NCI-H2029 (cell line): ENCODE results near the gene OR8D4.
"Not testable (repeated sequence)": the region's sequence is repeated elsewhere in the genome, so short reads cannot be mapped to it uniquely, and the experiment has no call there.

Experiments used
- DNase-seq: peaks from one replicate; lab custom pipeline; 2025; lab: John Stamatoyannopoulos, UW

Gene OR8D4

DNA sequence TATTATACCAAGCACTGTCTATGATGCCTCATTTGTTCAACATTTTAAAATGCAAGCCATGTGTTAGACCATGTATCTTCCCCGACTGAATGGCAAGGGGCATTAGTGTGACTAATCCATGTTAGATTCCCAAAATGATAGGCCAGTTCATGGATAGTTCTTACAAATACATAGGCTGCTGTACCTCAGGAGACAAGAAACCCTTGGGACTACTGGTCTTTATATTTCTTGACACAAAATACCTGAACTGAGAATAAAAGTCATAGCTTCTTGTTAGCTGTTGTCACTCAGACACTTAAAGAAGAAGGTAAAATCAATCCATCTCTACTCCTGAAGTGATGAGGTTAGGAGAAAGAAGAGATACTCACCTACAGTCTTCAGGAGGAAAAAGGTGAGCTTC is at the start of gene OR8D4:
Gene OR8D4 (plus strand): TSS at position 301 of the 400 bp plus-strand sequence. CDS start 4,265 bp downstream, outside the sequence.
- DNase-seq = no peak

DNA sequence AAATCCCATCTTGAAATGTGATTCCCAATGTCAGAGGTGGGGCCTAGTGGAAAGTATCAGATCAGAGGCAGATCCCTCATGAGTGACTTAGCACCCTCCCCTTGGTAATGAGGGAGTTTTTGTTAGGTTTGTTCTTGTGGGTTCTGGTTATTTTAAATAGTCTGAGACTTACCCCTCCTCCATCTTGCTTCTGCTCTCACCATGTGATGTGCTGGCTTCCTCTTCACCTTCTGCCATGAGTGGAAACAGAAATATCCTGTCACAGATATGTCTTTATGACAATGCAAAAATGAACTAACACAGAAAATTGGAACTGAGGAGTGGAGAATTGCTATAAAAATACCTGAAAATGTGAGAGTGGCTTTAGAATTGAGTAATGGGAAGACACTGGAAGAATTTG is 49.6 kb upstream of the OR8D4 start:
- DNase-seq = no peak

DNA sequence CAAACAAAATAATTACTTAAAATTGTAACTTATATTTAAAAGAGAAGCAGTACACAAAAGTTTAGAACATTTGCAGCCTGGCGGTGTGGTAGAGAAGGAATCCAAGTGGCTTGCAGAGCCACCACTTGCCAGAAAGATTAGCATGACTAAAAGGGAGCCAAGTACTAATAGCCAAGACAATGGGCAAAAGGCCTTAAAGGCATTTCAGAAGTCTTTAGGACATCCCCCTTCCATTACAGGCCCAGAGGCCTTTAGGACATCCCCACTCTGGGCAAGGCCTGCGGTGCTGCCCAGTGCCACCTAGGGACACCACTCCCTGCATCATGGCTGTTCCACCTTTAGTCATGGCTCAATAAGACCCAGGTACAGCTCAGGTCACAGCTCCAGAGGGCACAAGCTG is 48.9 kb upstream of the OR8D4 start:
- DNase-seq = no peak

DNA sequence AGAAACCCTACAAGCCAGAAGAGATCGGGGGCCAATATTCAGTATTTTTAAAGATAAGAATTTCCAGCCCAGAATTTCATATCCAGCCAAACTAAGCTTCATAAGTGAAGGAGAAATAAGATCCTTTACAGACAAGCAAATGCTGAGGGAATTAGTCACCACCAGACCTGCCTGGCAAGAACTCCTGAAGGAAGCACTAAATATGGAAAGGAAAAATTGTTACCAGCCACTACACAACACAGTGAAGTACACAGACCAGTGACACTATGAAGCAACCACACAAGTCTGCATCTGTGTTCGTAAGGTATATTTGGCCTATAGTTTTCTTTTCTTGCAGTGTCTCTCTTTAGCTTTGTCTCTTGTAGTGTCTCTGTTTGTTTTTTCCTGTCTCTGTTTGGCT is 45.5 kb upstream of the OR8D4 start:
- DNase-seq = no peak

DNA sequence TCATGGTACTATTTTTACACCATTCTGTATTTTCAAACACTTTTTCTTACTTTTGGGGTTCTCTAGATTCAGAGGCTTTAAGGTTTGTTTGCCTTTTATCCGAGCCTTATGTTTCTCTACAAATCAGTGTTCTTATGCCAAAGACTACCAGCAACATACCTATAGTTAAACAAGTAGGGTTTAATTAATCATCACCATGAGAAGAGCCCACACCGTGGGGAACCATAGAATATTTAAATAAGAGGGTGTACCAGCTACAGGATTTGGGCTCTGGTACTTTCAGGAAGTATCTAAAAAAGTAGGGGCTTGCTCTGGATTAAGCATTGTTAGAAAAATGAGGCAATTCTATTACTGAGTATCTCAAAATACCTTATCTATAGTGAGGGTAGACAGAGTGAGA is 42.2 kb upstream of the OR8D4 start:
- no peak for DNase-seq

DNA sequence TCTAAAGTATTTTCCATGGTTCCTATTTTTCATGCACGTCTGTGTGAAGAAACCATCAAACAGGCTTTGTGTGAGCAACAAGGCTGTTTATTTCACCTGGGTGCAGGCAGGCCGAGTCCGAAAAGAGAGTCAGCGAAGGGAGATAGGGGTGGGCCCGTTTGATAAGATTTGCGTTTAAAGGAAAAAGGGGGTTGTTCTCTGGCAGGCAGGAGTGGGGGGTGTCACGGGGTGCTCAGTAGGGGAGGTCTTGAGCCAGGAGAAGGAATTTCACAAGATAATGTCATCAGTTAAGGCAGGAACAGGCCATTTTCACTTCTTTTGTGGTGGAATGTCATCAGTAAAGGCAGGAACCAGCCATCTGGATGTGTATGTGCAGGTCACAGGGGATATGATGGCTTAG is 36.7 kb upstream of the OR8D4 start:
- DNase-seq = not testable (repeated sequence)

DNA sequence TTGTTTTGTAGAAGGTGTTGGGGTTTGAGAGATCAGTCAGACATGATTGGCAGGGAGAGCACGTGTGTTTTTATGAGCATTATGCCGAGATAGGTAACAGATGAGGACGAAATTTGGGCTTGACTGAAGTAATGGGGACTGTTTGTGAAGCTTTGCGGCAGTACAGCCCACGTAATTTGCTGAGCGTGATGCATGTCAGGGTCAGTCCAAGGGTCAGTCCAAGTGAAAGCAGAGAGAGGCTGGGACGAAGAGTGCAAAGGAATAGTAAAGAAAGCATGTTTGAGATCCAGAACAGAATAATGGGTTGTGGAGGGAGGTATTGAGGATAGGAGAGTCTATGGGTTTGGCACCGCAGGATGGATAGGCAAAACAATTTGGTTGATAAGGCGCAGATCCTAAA is 34.2 kb upstream of the OR8D4 start:
- not testable (repeated sequence) for DNase-seq

DNA sequence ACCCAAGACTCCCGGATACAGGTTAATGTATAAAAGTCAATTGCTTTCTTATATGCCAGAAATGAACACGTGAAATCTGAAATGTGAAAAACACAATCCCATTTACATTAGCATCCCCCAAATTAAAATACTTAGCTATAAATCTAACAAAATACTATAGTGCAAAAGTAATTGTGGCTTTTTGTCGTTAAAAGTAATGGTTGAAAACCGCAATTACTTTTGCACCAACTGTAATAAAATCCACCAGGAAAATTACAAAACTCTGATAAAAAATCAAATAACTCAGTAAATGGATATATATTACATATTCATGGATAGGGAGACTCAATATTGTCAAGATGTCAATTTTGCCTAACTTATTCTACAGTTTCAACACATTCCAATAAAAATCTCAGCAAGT is 21.1 kb upstream of the OR8D4 start:
- no peak for DNase-seq

DNA sequence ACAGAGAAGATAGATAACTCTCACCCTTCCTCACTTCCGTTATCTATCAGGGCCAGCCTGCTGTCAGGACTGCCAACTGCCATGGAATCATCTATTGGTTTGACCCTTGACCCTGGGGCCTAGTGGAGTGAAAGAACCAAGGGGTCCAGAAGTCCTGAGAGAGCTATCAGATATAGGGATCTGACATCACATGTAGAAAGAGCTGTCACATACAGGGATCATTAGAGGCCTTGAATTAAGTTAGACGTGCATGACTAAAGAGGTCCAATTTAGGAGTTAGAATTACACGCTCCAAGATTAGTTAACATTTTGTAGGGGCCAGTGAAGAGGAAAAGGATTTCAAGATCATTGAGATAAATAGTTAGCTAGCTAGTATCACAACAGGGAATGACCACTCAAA is 16.4 kb upstream of the OR8D4 start, which contains the start of gene TMEM225:
Gene TMEM225 (minus strand): TSS at position 101 of the 400 bp plus-strand sequence. CDS start 245 bp downstream, outside the sequence.
- no peak for DNase-seq

DNA sequence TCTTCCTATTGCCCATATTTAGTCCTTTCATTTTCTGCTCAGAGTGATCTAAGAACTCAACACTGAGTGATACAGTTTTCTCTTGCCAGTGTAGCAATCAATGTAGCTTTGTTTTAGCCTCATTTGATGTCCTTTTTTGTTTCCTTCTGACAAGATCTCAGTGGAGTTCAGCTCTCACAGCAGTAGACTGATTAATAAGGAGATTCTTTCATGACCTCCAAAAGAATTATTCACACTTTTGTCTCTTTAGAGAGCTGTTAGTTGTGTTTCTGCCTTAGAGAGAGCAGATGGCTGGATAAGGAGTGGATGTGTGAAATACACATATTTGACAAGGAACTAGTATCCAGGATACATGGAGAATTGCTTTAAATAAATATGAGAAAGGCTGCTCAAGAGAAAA is 9.9 kb upstream of the OR8D4 start:
- no peak for DNase-seq

DNA sequence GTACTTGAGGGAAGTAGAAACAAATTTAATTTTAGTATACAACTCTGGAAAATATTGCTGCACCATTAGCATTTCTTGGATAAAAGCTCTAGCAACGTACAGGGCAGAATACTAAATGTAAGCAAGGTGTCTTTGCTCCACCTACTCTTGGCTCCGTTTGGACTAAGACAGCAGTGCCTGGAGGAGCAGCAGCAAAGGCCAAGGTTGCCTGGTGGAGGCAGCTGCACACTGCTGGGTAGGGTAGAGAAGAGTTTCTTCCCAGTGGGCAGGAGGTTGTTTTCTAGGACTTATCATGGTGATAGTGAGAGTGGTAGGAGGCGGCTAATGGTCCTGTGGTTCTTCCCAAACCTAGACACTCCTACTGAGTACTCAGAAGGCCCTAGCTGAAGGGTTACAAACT is 2.2 kb upstream of the OR8D4 start:
- no peak for DNase-seq

DNA sequence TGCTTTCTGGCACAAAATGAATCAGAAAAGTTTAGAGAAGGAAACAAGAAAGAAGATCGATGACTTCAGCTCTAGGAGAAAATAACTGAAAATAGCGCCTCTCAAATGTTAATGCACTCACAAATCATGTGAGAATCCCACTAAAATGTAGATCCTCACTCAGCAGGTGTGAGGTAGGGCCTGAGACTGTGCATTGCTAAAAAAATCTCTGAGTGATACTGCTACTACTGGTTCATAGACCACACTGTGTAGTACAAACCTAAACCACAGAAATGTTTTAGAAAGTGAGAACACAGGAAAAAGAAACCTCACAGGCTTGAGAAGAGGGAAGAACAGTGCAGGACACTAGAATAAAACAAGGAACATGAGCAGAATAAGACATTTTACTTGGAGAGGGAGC is 2.0 kb downstream of the OR8D4 start:
- no peak for DNase-seq

DNA sequence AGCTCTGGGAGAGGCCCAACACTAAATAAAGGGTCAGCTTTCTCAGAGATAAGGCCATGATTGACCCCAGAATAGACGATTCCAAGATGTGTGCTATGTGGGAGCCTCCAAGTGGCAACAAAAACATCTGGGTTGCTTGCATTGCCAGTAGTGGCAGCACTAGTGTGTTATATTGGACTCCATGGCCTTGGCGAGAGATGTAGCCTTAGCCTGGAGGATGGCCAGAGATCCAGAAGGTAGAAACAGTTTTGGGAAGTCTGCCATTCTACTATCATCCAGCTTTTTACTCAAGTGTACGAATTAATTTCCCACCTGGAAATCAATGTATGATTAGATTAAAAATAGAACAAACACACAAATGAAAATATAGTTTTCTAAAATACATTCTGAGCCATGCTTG is 3.0 kb downstream of the OR8D4 start:
- no peak for DNase-seq

DNA sequence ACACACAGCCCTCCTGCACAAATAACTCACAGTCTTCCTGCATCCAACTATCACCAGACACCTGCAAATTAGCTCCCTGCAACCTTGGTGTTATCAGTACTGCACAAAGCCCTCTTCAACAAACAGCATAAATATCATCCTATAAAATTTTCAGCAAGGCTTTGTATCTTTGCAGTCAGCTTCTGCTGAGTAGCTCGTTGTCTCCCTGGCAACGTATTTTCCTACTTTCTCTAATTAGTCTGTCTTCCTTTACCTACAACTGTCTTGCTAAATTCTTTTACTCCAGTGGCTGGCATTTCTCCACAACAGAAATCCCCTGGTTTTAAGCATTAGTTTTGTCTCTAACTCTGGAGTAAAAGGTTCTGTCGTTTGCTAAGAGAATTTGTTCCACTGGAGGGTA is 3.9 kb downstream of the OR8D4 start:
- no peak for DNase-seq

DNA sequence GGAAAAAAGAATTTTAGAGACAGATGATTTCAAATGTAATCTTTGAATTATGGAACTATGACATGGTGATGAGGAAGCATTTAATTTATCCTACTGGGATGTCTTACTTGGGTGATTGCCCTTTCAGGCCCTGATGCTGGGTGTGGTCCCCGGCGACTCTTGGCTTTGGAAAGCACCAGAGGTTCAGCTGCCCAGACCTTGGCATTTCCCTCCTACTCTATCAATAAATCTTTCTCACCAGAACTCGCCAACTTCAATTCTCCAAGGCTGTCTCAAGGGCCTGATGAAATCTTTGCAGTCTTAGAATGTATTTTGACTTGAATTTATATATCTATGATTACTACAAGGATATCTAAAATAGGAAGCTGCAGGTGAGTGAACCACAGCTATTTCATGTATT is 19.0 kb downstream of the OR8D4 start:
- DNase-seq = no peak

DNA sequence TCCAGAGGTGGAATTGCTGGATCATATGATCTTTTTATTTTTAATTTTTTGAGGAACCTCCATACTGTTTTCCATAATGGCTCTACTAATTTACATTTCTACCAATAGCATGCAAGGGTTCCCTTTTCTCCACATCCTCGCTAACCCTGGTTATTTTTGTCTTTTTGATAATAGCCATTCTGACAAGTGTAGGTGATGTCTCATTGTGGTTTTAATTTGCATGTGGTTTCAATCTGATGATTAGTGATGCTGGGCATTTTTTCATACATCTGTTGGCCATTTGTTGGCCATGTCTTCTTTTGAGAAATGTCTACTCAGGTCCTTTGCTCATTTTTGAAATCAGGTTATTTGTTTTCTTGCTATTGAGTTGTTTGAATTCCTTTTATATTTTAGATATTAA is 22.1 kb downstream of the OR8D4 start:
- DNase-seq = no peak

DNA sequence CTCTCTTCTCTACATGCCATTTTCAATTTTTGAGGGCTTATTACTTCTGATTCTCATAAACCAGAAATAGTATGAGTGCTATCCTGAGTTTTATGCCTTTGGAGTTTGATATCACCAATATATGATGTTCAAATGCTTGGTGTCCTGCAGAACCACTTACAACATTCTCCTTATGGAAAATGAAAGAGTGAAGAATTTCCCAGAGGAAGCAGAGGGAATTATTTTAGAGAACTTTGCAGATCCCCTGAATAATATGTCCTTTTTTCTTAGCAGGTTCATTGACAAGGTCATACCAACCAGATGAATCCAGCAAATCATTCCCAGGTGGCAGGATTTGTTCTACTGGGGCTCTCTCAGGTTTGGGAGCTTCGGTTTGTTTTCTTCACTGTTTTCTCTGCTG is 37.4 kb downstream of the OR8D4 start, which contains the start of gene OR4D5:
Gene OR4D5 (plus strand): TSS at position 301 of the 400 bp plus-strand sequence. CDS start 0 bp downstream, at position 301.
- DNase-seq = no peak

DNA sequence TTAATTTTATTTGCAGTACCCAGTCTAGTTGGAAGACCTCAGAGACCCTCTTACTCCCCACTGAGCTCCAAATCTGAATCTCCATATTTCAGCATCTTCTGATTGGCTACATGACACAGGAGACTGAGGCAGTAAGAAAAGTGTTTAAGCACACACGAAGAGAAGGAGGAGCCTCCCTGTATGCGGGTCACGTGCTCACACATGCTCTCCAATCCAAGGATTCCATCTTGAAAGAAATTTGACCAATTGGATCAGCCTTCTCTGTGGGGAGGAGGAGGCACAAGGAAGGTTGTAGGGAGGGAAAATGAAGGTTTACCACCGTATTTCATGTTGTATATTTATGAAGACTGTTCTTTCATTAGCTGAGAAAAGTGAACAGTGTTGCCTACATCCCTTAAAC is 40.4 kb downstream of the OR8D4 start:
- DNase-seq = no peak

DNA sequence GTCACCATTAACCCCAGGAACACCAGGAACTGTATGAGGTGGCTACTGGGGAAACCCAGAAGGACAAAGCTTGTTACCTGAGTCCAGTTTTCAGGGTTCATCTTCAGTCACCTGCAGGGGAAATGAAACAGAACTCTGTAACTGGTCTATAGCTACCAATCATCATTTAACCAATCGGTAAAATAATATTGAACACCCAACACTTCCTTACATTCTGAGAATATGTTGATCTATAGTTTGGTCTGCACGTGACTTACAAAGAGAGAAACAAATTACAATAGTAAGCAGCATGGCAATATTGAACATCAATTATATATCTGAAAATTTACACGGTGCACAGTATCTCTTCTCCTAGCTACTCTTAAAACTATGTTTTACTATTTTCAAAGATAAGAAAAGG is 41.8 kb downstream of the OR8D4 start, which contains the start of gene OR6T1:
Gene OR6T1 (minus strand): TSS at position 101 of the 400 bp plus-strand sequence. CDS start 0 bp downstream, at position 101.
- no peak for DNase-seq

DNA sequence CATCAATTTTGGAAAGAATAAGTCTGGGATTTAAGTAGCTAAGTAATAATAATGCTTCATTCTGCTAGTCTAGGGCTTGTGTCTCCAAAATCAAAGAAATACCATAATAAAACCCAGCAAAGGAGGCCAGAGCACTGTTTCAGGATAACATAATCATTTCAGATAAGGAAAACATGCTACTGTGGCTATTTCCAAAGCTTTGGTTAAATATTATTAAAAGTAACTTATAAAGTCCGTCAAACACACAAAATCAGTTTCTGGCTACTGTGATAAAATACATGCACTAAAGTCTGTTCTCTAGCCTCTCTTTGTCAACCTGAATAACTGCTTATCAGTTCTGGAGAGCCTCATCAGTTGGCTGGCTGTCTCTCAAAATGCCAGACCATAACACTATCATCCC is 43.2 kb downstream of the OR8D4 start:
- no peak for DNase-seq

DNA sequence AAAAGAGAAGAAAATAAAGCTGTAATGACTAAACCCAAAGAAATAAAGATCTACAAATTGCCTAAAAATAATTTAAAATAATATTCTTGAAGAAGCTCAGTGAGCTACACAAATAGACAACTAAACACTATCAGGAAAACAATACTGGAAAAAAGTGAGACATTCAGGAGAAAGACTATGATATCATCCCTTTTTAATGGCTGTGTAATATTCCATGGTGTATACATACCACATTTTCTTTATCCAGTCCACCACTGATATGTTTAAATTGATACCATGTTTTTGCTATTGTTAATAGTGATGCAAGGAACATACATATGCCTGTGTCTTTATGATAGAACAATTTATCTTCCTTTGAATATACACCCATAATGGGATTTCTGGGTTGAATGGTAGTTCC is 54.8 kb downstream of the OR8D4 start:
- no peak for DNase-seq
